ENCODE results near the gene PRDM2. TPM values are rescaled to one million over a fixed set of nuclear protein-coding genes. Genes with fewer than 3 reads are reported as not detected.

Gene PRDM2
- total and polyA plus RNA-seq, 8 donors: 9.3 to 26.4 (median 15.1) TPM

DNA sequence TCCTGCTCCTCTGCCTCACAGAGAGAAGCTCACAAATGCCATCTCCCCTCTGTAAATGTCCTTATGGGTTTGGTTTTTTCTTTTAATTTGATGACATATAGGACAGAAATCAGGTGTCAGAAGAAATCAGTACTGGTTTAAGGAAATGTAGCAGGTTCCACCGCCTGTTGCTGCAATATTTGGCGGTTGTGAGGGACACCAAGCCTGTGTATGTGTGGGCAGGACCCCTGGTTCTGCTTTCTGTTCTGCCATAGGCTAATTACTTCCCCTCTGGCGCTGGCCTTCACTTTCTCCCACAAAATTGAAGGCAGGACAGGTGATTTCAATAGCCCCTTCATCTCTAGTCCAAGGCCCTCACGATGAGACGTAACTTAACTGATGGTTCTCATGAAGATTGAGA, 69.2 kb downstream of the PRDM2 start:
- no peaks in the 10 kb centered on the region for H3K36me3 ChIP-seq
- no peaks in the 10 kb centered on the region for H3K9me3 ChIP-seq
- intact Hi-C loops (cut with DNase I): no loop called here
- 94 to 96% methylated on average over 5 of the region's 5 CpGs for WGBS, 2 donors
- no peak overlapping the region for H3K27ac ChIP-seq
- no peak overlapping the region for H3K4me3 ChIP-seq
- ATAC-seq: no peak
- DNase-seq: no peak
- H3K4me1 ChIP-seq: peaks cover 0 to 6% (median under 1%) of the 10 kb centered on the region in 3 donors
- no peaks in the 10 kb centered on the region for H3K27me3 ChIP-seq
- no peak for FAIRE-seq
- TF ChIP-seq, protein P1, sequence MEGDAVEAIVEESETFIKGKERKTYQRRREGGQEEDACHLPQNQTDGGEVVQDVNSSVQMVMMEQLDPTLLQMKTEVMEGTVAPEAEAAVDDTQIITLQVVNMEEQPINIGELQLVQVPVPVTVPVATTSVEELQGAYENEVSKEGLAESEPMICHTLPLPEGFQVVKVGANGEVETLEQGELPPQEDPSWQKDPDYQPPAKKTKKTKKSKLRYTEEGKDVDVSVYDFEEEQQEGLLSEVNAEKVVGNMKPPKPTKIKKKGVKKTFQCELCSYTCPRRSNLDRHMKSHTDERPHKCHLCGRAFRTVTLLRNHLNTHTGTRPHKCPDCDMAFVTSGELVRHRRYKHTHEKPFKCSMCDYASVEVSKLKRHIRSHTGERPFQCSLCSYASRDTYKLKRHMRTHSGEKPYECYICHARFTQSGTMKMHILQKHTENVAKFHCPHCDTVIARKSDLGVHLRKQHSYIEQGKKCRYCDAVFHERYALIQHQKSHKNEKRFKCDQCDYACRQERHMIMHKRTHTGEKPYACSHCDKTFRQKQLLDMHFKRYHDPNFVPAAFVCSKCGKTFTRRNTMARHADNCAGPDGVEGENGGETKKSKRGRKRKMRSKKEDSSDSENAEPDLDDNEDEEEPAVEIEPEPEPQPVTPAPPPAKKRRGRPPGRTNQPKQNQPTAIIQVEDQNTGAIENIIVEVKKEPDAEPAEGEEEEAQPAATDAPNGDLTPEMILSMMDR (IDR thresholded peaks at IDR 0.05): no peak

DNA sequence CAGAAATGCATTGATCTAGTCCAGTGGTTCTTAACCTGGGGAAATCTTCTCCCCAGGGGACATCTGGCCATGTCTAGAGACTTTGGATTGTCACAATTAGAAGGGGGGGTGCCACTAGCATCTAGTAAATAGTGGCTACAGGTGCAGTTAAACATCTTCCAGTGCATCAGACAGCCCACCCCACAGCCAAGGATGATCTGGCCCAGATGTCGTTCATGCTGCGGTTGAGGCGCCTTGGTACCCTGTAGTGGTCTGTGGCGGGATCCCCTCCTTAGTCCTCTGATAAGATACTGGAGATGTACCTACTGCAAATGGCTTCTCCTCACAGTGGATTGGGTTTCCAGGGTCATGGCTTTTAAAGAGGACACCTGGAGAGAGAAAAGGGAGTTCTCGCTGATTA, 69.8 kb downstream of the PRDM2 start:
- TF ChIP-seq, protein P1 (IDR thresholded peaks at IDR 0.05): no peak
- no peaks in the 10 kb centered on the region for H3K9me3 ChIP-seq
- no peak for FAIRE-seq
- H3K27ac ChIP-seq: no peak overlapping the region
- no peaks in the 10 kb centered on the region for H3K36me3 ChIP-seq
- WGBS, 2 donors: 96 to 98% methylated on average over 5 of the region's 5 CpGs
- no peak for DNase-seq
- H3K27me3 ChIP-seq: no peaks in the 10 kb centered on the region
- ATAC-seq: no peak
- peaks cover 0 to 2% (median 0%) of the 10 kb centered on the region in 3 donors for H3K4me1 ChIP-seq
- H3K4me3 ChIP-seq: no peak overlapping the region
- intact Hi-C loops (cut with DNase I): no loop called here

DNA sequence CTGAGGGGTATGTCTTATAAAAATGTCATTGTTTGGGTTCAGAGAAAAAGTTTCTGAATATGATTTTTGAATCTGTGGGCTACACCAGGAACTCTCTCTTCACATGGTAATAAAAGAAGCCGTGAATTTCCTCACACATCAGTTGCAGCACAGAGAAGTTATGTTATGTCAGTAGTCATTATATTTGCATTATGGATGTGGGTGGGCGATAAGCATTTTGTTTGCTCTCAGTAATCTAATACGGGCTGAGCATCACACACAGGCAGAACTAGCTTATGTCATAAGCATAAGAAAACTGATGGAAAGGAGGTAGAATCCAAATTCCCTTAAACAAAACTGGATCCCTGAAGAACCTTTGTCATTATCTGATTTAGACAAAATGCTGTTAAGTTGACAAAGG, 70.8 kb downstream of the PRDM2 start:
- no peaks in the 10 kb centered on the region for H3K27me3 ChIP-seq
- no peak overlapping the region for H3K27ac ChIP-seq
- TF ChIP-seq, protein P1 (IDR thresholded peaks at IDR 0.05): no peak
- H3K4me3 ChIP-seq: no peak overlapping the region
- intact Hi-C loops (cut with DNase I): no loop called here
- FAIRE-seq (no peak), DNase-seq (no peak), ATAC-seq (no peak)
- H3K4me1 ChIP-seq: no peaks in the 10 kb centered on the region
- WGBS, 2 donors: 57 to 59% methylated on average over 3 of the region's 3 CpGs
- H3K9me3 ChIP-seq: no peaks in the 10 kb centered on the region
- no peaks in the 10 kb centered on the region for H3K36me3 ChIP-seq

DNA sequence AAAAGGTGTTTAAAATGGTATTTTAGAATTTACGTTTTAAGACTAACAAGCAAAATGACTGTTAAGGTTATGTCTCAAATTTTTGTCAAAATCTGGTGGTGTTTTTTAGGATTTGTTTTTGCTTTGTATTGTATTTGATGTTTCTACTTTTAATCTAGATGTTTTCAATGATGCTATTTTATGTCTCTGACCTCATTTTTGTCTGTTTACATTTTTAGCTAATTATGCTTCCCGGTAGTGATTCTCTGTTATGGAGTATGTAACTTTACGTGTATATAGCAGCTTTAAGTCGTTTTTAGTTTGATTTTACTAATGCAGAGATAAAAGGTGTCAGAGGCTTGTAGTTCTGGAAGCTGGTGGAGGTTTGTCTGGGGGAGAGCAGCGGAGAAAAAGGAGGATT, 71.8 kb downstream of the PRDM2 start:
- FAIRE-seq (no peak), DNase-seq (no peak), ATAC-seq (no peak)
- H3K27me3 ChIP-seq: no peaks in the 10 kb centered on the region
- TF ChIP-seq, protein P1 (IDR thresholded peaks at IDR 0.05): no peak
- no peaks in the 10 kb centered on the region for H3K36me3 ChIP-seq
- H3K4me1 ChIP-seq: no peaks in the 10 kb centered on the region
- 80 to 84% methylated on average over 5 of the region's 5 CpGs for WGBS, 2 donors
- no peak overlapping the region for H3K27ac ChIP-seq
- intact Hi-C loops (cut with DNase I): no loop called here
- no peaks in the 10 kb centered on the region for H3K9me3 ChIP-seq
- H3K4me3 ChIP-seq: no peak overlapping the region

DNA sequence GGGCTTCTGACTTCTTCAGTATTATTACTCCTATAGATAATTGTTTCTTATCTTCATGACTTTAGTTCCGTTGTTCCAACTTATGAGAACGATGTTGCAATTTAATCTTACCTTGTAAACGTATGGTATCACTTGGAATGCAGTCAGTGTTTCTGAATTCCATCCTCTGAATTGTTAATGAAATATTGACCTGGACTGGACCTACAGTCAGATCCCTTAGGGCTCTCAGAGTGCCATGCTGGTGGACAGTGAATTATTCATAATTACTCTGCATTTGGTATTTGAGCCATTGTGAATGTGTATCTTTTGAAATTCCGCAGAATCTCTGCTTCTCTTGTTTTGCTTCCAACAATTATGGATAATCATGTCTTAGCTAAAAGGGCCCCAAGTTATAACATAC, 72.3 kb downstream of the PRDM2 start:
- no peaks in the 10 kb centered on the region for H3K9me3 ChIP-seq
- ATAC-seq (no peak), DNase-seq (no peak), FAIRE-seq (no peak)
- H3K4me3 ChIP-seq: no peak overlapping the region
- whole genome bisulfite sequencing, 2 donors: 51 to 57% methylated on average over 4 of the region's 4 CpGs
- H3K4me1 ChIP-seq: no peaks in the 10 kb centered on the region
- TF ChIP-seq, protein P1 (IDR thresholded peaks at IDR 0.05): no peak
- H3K27me3 ChIP-seq: no peaks in the 10 kb centered on the region
- intact Hi-C loops (cut with DNase I): no loop called here
- no peaks in the 10 kb centered on the region for H3K36me3 ChIP-seq
- no peak overlapping the region for H3K27ac ChIP-seq
